Left ventricle myocardium inferior (tissue), 1 donor: ENCODE measurements around the gene EFHD1. TPM values are rescaled to one million over a fixed set of nuclear protein-coding genes. Genes with fewer than 3 reads are reported as not detected.
"Not testable (repeated sequence)": the region's sequence is repeated elsewhere in the genome, so short reads cannot be mapped to it uniquely, and the experiment has no call there.

Experiments
- DNase-seq: peaks from one replicate; pipeline ENCODE4 v3.0.0-alpha.2; 2020
- H3K27ac ChIP-seq: fragments of 200-600 bp; replicated peaks from 2 replicates; pipeline ENCODE4 v1.8.0; 2021
- H3K27me3 ChIP-seq: fragments of 200-600 bp; 2 replicates; pipeline ENCODE4 v1.8.0; 2021; ENCODE audit warnings: low read depth
- H3K36me3 ChIP-seq: fragments of 200-600 bp; 2 replicates; pipeline ENCODE4 v1.8.0; 2021
- H3K4me1 ChIP-seq: fragments of 200-600 bp; 2 replicates; pipeline ENCODE4 v1.8.0; 2021
- H3K4me3 ChIP-seq: fragments of 200-600 bp; 2 replicates; pipeline ENCODE4 v1.8.0; 2021; ENCODE audit warnings: mild to moderate bottlenecking, moderate library complexity
- H3K9me3 ChIP-seq: fragments of 200-600 bp; replicated peaks from 2 replicates; pipeline ENCODE4 v1.8.0; 2021
- CTCF ChIP-seq: fragments of 200-600 bp; IDR thresholded peaks from 2 replicates; pipeline ENCODE4 v1.8.0; 2021; ENCODE audit warnings: antibody characterized with exemption, mild to moderate bottlenecking, borderline replicate concordance
- intact Hi-C: fragments of 100-400 bp; cut with micrococcal nuclease; formaldehyde crosslinking; loops from one replicate; pipeline ENCODE4 v1.11.0; 2022
- total RNA-seq: library from RNA; stranded (reverse); fragmentation: NEBNext Ultra II Directional; extraction: Animal tissue kit (Norgen Biotek cat#: 25700); gene quantifications from one replicate; pipeline ENCODE4 v1.2.1, GENCODE V29; 2021
- donor health status: DM: no; HTN: yes; CAD: no; lungs with severe emphysema.

Gene EFHD1
- total RNA-seq, 1 donor from 2014 or later = 29.7 TPM

GRCh38 chr2:232629129-232629475 is 4.3 kb upstream of the EFHD1 start:
- DNase-seq = no peak
- no peak for TF ChIP-seq CTCF
- H3K27me3 ChIP-seq = peaks cover 48% of the 10 kb centered on the region
- no peak overlapping the region for H3K4me3 ChIP-seq
- H3K36me3 ChIP-seq = no peaks in the 10 kb centered on the region
- H3K4me1 ChIP-seq = peaks cover 21% of the 10 kb centered on the region
- peak overlapping the region; percentile 82 for H3K27ac ChIP-seq
- H3K9me3 ChIP-seq = no peaks in the 10 kb centered on the region
- intact Hi-C loops = no loop called here

- Histone ChIP-seq H3K36me3 (no peaks in the 10 kb centered on the region), H3K9me3 (no peaks in the 10 kb centered on the region), H3K27ac (peak overlapping the region; percentile 82), H3K27me3 (peaks cover 71% of the 10 kb centered on the region), H3K4me1 (peaks cover 29% of the 10 kb centered on the region), H3K4me3 (peak overlapping the region; percentile 76)
- DNase-seq = peak; percentile 25
- intact Hi-C loops = no loop called here
- TF ChIP-seq CTCF = no peak
Observed at GRCh38 chr2:232632229-232632903, 1.0 kb upstream of the EFHD1 start.

- Histone ChIP-seq H3K27ac (peak overlapping the region; percentile 82), H3K9me3 (no peaks in the 10 kb centered on the region), H3K27me3 (peaks cover 71% of the 10 kb centered on the region), H3K4me3 (peak overlapping the region; percentile 76), H3K36me3 (no peaks in the 10 kb centered on the region), H3K4me1 (peaks cover 34% of the 10 kb centered on the region)
- peak; percentile 72 for DNase-seq
- no peak for TF ChIP-seq CTCF
- intact Hi-C loops = no loop called here
Observed at GRCh38 chr2:232632904-232633412, 446 bp upstream of the EFHD1 start.

GRCh38 chr2:232634206-232635150 is 1.1 kb downstream of the EFHD1 start:
- Histone ChIP-seq H3K4me1 (peaks cover 43% of the 10 kb centered on the region), H3K27ac (peak overlapping the region; percentile 82), H3K27me3 (peaks cover 71% of the 10 kb centered on the region), H3K4me3 (peak overlapping the region; percentile 76), H3K9me3 (no peaks in the 10 kb centered on the region), H3K36me3 (no peaks in the 10 kb centered on the region)
- TF ChIP-seq CTCF = no peak
- intact Hi-C loops = no loop called here
- DNase-seq = peak; percentile 33

GRCh38 chr2:232635376-232635775 is 2.0 kb downstream of the EFHD1 start:
- H3K9me3 ChIP-seq, H3K36me3 ChIP-seq, intact Hi-C loops, DNase-seq: not testable (repeated sequence)
- peaks cover 43% of the 10 kb centered on the region for H3K4me1 ChIP-seq
- H3K27ac ChIP-seq = peak overlapping the region; percentile 82
- H3K4me3 ChIP-seq = peak overlapping the region; percentile 76
- peaks cover 66% of the 10 kb centered on the region for H3K27me3 ChIP-seq

- DNase-seq = no peak
- peak overlapping the region; percentile 82 for H3K27ac ChIP-seq
- peaks cover 61% of the 10 kb centered on the region for H3K27me3 ChIP-seq
- H3K4me3 ChIP-seq = peak overlapping the region; percentile 76
- peaks cover 43% of the 10 kb centered on the region for H3K4me1 ChIP-seq
- no peaks in the 10 kb centered on the region for H3K36me3 ChIP-seq
- TF ChIP-seq CTCF = no peak
- no peaks in the 10 kb centered on the region for H3K9me3 ChIP-seq
- intact Hi-C loops = no loop called here
Observed at GRCh38 chr2:232635820-232636219, 2.4 kb downstream of the EFHD1 start.
